Measurements from ENCODE around the gene COL9A3. TPM values are rescaled to one million over a fixed set of nuclear protein-coding genes. Genes with fewer than 3 reads are reported as not detected.
A peak's percentile ranks its signal among the peaks of the same experiment; 100 is the strongest.

Gene COL9A3
- total RNA-seq, 2 experiments from 2014 or later: not detected

- no peaks in the 10 kb centered on the region for H3K36me3 Mint-ChIP-seq (ENCODE audit: low read depth)
- no peak for ATAC-seq
- no peaks in the 10 kb centered on the region for H3K27me3 Mint-ChIP-seq
- POLR2A ChIA-PET: no interaction called here
- no peak for TF ChIP-seq CTCF (IDR thresholded peaks at IDR 0.05)
- no peak for DNase-seq
- H3K9me3 Mint-ChIP-seq: no peaks in the 10 kb centered on the region
- intact Hi-C loops (cut with micrococcal nuclease): no loop called here
- CTCF ChIA-PET: interaction anchor here (0.6 to 2.7 kb wide), 4 partner anchors 9 to 283 kb away, joined by 3 to 15 read pairs (median 4); no protein-coding TSS in a partner anchor
- H3K4me3 Mint-ChIP-seq: no peak overlapping the region
- peaks cover 9% of the 10 kb centered on the region for H3K4me1 Mint-ChIP-seq (ENCODE audit: low read depth)
- no peak overlapping the region for H3K27ac Mint-ChIP-seq
Measured at GRCh38 chr20:62782893-62783278, 34.0 kb upstream of the COL9A3 start.

- CTCF ChIA-PET: no interaction called here
- POLR2A ChIA-PET: interaction anchor here (1.3 kb wide), 1 partner anchor 44 kb away, joined by 3 read pairs; no protein-coding TSS in a partner anchor
- TF ChIP-seq CTCF (IDR thresholded peaks at IDR 0.05): no peak
- H3K4me1 Mint-ChIP-seq (ENCODE audit: low read depth): peaks cover 9% of the 10 kb centered on the region
- ATAC-seq (no peak), DNase-seq (no peak)
- H3K27me3 Mint-ChIP-seq: no peaks in the 10 kb centered on the region
- H3K36me3 Mint-ChIP-seq (ENCODE audit: low read depth): no peaks in the 10 kb centered on the region
- intact Hi-C loops (cut with micrococcal nuclease): no loop called here
- no peak overlapping the region for H3K27ac Mint-ChIP-seq
- H3K9me3 Mint-ChIP-seq: no peaks in the 10 kb centered on the region
- no peak overlapping the region for H3K4me3 Mint-ChIP-seq
Measured at GRCh38 chr20:62784497-62784896, 32.4 kb upstream of the COL9A3 start.

GRCh38 chr20:62785393-62785792 lies 31.5 kb upstream of the COL9A3 start:
- CTCF ChIA-PET: no interaction called here
- H3K9me3 Mint-ChIP-seq: no peaks in the 10 kb centered on the region
- POLR2A ChIA-PET: interaction anchor here (0.6 kb wide), 1 partner anchor 179 kb away, joined by 3 read pairs; no protein-coding TSS in a partner anchor

GRCh38 chr20:62786157-62786556 lies 30.7 kb upstream of the COL9A3 start:
- CTCF ChIA-PET: no interaction called here
- Mint-ChIP-seq H3K27me3 (no peaks in the 10 kb centered on the region), H3K9me3 (no peaks in the 10 kb centered on the region), H3K4me3 (no peak overlapping the region), H3K27ac (no peak overlapping the region), H3K4me1 (ENCODE audit: low read depth) (peaks cover 10% of the 10 kb centered on the region), H3K36me3 (ENCODE audit: low read depth) (no peaks in the 10 kb centered on the region)
- no peak for TF ChIP-seq CTCF (IDR thresholded peaks at IDR 0.05)
- intact Hi-C loops (cut with micrococcal nuclease): no loop called here
- POLR2A ChIA-PET: interaction anchor here (0.6 kb wide), 1 partner anchor 179 kb away, joined by 3 read pairs; no protein-coding TSS in a partner anchor
- ATAC-seq: no peak
- DNase-seq: no peak

More at GRCh38 chr20:62785393-62785792, 31.5 kb upstream of the COL9A3 start:
- DNase-seq (no peak), ATAC-seq (no peak)
- Mint-ChIP-seq H3K36me3 (ENCODE audit: low read depth) (no peaks in the 10 kb centered on the region), H3K27me3 (no peaks in the 10 kb centered on the region), H3K27ac (no peak overlapping the region), H3K4me1 (ENCODE audit: low read depth) (peaks cover 9% of the 10 kb centered on the region), H3K4me3 (no peak overlapping the region)
- no peak for TF ChIP-seq CTCF (IDR thresholded peaks at IDR 0.05)
- intact Hi-C loops (cut with micrococcal nuclease): no loop called here

GRCh38 chr20:62787321-62787720 lies 29.5 kb upstream of the COL9A3 start:
- H3K36me3 Mint-ChIP-seq (ENCODE audit: low read depth): no peaks in the 10 kb centered on the region
- TF ChIP-seq CTCF (IDR thresholded peaks at IDR 0.05): no peak
- H3K27me3 Mint-ChIP-seq: no peaks in the 10 kb centered on the region
- peaks cover 16% of the 10 kb centered on the region for H3K4me1 Mint-ChIP-seq (ENCODE audit: low read depth)
- ChIA-PET POLR2A (no interaction called here), CTCF (interaction anchor here (1.5 kb wide), 1 partner anchor 170 kb away, joined by 3 read pairs; no protein-coding TSS in a partner anchor)
- no peak overlapping the region for H3K4me3 Mint-ChIP-seq
- DNase-seq (peak; percentile 24), ATAC-seq (peak; percentile 13)
- H3K27ac Mint-ChIP-seq: peak overlapping the region; percentile 21
- intact Hi-C loops (cut with micrococcal nuclease): no loop called here
- H3K9me3 Mint-ChIP-seq: no peaks in the 10 kb centered on the region

All from activated CD8-positive, alpha-beta T cell treated with anti-CD3 and anti-CD28 coated beads for 36 hours (primary cell).